Endothelial cell of umbilical vein (primary cell): ENCODE measurements around the gene DYRK1B.

Experiments
- CTCF ChIP-seq, 2 donors: IDR thresholded peaks; 1 replicate in 1 of 2; 2 replicates in 1 of 2; pipeline ENCODE4 v1.5.1; 2011; ENCODE audit warnings: low read length in 2 of 2, mild to moderate bottlenecking in 2 of 2, moderate library complexity in 2 of 2, control low read depth in 1 of 2, inconsistent platforms in 1 of 2, low read depth in 1 of 2; ENCODE audit not compliant: insufficient read depth in 1 of 2; ENCODE audit errors: extremely low read depth in 1 of 2
- EZH2 ChIP-seq: IDR thresholded peaks from 2 replicates; pipeline ENCODE4 v1.6.1; 2012; ENCODE audit warnings: borderline replicate concordance, low read depth, mild to moderate bottlenecking, moderate library complexity, low read length, inconsistent platforms; ENCODE audit not compliant: severe bottlenecking
- FOS ChIP-seq: IDR thresholded peaks from 2 replicates; pipeline ENCODE4 v1.6.1; 2011; ENCODE audit warnings: mild to moderate bottlenecking, low read length, moderate library complexity, borderline replicate concordance; ENCODE audit not compliant: insufficient read depth
- GATA2 ChIP-seq: IDR thresholded peaks from 2 replicates; pipeline ENCODE4 v1.7.0; 2011; ENCODE audit warnings: low read depth, mild to moderate bottlenecking, moderate library complexity, mixed read lengths, low read length; ENCODE audit not compliant: insufficient read length, insufficient read depth
- JUN ChIP-seq: IDR thresholded peaks from 2 replicates; pipeline ENCODE4 v1.6.1; 2011; ENCODE audit warnings: borderline replicate concordance, low read depth; ENCODE audit not compliant: insufficient read length, insufficient read depth
- MAX ChIP-seq: IDR thresholded peaks from 2 replicates; pipeline ENCODE4 v1.6.1; 2011; ENCODE audit not compliant: insufficient read depth, insufficient read length
- MYC ChIP-seq: IDR thresholded peaks from one replicate; pipeline ENCODE4 v1.6.1; 2011; ENCODE audit warnings: mild to moderate bottlenecking, low read depth, low read length
- POLR2A ChIP-seq: IDR thresholded peaks from 2 replicates; pipeline ENCODE4 v1.6.1; 2012; ENCODE audit warnings: low read depth, mild to moderate bottlenecking, control low read depth, low read length
- POLR2AphosphoS5 ChIP-seq: IDR thresholded peaks from 2 replicates; pipeline ENCODE4 v1.6.1; 2012; ENCODE audit warnings: low read depth, mild to moderate bottlenecking, control low read depth, low read length, moderate library complexity; ENCODE audit not compliant: insufficient read depth

GRCh38 chr19:39795001-39795400, 39.0 kb downstream of the DYRK1B start:
- TF ChIP-seq CTCF (IDR thresholded peaks at IDR 0.05; ENCODE audit: extremely low read depth in 1 of 2, insufficient read depth in 1 of 2, low read depth in 1 of 2, low read length in 2 of 2) (no peak), EZH2 (no peak), POLR2A (no peak), POLR2AphosphoS5 (no peak), MAX (no peak), FOS (no peak), JUN (no peak), GATA2 (no peak), MYC (no peak)
